Measurements from ENCODE around the gene TGFB2.

TGFB2 gene

DNA sequence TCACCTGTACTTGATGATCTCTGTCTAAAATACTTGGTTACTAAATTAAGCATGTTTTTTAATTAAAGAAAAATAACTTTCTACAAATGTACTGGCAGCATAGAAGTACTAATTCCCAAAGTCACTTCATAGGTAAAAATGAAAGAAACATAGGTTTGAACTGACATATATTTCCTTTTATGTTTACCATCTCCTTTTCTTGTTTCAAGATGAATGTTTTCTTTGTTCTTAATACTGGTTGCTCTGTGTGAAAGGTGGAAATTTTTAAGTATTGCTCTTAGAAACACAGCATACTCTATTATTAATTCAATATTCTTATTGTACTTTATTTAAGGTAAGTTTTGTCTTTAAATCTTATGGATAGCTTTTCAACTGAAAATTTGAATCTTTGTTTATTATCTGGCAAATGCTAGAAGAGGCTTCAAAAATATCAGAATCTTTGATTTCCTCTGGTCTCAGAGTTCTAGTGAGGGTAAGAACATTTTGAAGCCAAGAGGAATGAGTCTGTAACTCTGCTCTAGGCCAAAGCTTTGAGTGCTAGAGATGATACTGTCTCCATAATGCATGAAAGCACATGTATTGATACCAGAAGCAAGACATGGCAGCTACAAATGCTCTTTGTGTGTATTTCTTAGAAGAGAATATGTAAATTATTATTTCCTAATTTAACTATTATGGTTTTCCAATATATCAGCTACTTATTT is 41.8 kb upstream of the TGFB2 start:
- no peak overlapping the region for H3K4me2 ChIP-seq (ENCODE audit: low read length)
- no peak overlapping the region for H2AFZ ChIP-seq (ENCODE audit: low read depth, low read length)
- no peak overlapping the region for H3K4me3 ChIP-seq (ENCODE audit: low read length)
- TF ChIP-seq EZH2phosphoT487 (IDR thresholded peaks at IDR 0.05; ENCODE audit: low read depth): no peak
- TF ChIP-seq, protein P1, sequence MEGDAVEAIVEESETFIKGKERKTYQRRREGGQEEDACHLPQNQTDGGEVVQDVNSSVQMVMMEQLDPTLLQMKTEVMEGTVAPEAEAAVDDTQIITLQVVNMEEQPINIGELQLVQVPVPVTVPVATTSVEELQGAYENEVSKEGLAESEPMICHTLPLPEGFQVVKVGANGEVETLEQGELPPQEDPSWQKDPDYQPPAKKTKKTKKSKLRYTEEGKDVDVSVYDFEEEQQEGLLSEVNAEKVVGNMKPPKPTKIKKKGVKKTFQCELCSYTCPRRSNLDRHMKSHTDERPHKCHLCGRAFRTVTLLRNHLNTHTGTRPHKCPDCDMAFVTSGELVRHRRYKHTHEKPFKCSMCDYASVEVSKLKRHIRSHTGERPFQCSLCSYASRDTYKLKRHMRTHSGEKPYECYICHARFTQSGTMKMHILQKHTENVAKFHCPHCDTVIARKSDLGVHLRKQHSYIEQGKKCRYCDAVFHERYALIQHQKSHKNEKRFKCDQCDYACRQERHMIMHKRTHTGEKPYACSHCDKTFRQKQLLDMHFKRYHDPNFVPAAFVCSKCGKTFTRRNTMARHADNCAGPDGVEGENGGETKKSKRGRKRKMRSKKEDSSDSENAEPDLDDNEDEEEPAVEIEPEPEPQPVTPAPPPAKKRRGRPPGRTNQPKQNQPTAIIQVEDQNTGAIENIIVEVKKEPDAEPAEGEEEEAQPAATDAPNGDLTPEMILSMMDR (IDR thresholded peaks at IDR 0.05; ENCODE audit: low read depth, low read length): no peak
- H3K9me3 ChIP-seq (ENCODE audit: insufficient read depth, low read length): no peaks in the 10 kb centered on the region
- H3K9ac ChIP-seq (ENCODE audit: low read length): no peak overlapping the region
- H3K4me1 ChIP-seq (ENCODE audit: low read length): no peaks in the 10 kb centered on the region
- H3K79me2 ChIP-seq (ENCODE audit: low read length): peaks cover 34% of the 10 kb centered on the region
- H3K27me3 ChIP-seq (ENCODE audit: low read depth, low read length): no peaks in the 10 kb centered on the region
- no peak overlapping the region for H3K27ac ChIP-seq (ENCODE audit: low read length)
- peaks cover 16% of the 10 kb centered on the region for H3K36me3 ChIP-seq (replicated peaks; ENCODE audit: low read depth, low read length)
- H4K20me1 ChIP-seq (ENCODE audit: insufficient read depth, low read length): 0 out of 2 replicates have a peak, but pooled peaks cover 3% of the 10 kb centered on the region

DNA sequence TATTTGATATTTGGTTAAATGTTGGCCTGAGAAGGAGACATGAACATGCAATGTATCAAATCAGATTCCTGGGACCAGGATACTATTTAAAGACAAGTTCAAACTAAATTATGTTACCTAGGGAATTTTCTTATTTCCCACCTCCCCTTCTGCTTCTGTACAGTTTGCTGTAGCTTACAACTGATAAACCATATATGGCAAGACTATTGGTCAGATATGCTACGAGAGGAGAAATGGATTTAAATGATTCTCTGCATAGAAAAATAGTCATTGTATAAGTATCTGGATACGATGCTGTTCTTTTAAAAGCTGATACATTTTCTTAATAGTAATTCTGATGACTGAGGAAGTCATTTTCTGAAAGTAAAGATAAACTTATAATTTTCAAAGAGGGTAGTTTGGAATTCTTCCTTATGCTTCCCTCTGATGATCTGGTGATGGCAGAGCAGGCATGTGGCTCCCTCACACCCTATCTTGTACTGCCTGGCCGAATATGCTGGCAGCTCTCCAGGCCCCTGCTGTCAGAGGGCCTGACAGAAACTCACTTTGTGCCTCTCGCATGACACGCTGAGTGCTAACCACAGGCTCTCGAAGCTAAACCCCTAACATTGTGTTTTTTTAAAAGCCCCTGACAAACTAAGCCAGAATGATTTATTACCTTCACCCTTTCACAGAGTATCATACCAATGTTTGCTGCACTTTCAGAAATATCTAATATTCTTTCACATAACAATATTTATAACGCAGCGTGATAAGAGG is 40.7 kb upstream of the TGFB2 start:
- TF ChIP-seq, protein P1 (IDR thresholded peaks at IDR 0.05; ENCODE audit: low read depth, low read length): no peak
- no peak for TF ChIP-seq EZH2phosphoT487 (IDR thresholded peaks at IDR 0.05; ENCODE audit: low read depth)
- Histone ChIP-seq H3K9ac (ENCODE audit: low read length) (no peak overlapping the region), H3K4me1 (ENCODE audit: low read length) (no peaks in the 10 kb centered on the region), H4K20me1 (ENCODE audit: insufficient read depth, low read length) (0 out of 2 replicates have a peak, but pooled peaks cover 3% of the 10 kb centered on the region), H3K36me3 (replicated peaks; ENCODE audit: low read depth, low read length) (peaks cover 16% of the 10 kb centered on the region), H2AFZ (ENCODE audit: low read depth, low read length) (no peak overlapping the region), H3K9me3 (ENCODE audit: insufficient read depth, low read length) (no peaks in the 10 kb centered on the region), H3K27ac (ENCODE audit: low read length) (no peak overlapping the region), H3K27me3 (ENCODE audit: low read depth, low read length) (no peaks in the 10 kb centered on the region), H3K4me3 (ENCODE audit: low read length) (no peak overlapping the region), H3K4me2 (ENCODE audit: low read length) (no peak overlapping the region), H3K79me2 (ENCODE audit: low read length) (peaks cover 22% of the 10 kb centered on the region)

DNA sequence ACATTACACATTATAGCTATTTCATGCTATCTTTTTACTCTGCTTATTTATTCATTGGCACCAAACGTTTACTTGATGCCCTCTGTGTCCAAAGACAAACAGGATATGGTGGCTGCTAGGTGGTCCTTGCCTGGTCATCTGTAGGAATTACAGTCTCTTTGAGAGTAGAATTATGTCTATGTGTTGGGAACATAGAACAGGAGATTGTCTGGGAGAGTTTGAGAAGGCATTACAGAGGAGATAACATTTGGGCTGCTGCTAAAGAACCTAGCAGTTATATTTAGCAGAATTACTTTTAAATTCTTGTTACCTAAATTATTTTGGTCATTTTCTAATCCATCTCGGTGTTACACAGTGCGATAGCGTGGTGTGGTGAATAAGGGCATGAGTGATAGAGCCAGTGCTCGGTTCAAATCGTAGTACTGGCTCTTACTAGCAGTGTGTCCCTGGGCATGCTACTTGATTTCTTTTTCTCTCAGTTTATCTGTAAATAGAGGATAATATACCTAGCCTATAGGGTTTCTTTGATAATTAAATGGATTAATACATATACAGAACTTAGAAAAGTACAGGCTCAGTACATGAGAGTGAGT is 39.6 kb upstream of the TGFB2 start:
- no peaks in the 10 kb centered on the region for H3K27me3 ChIP-seq (ENCODE audit: low read depth, low read length)
- no peak overlapping the region for H3K9ac ChIP-seq (ENCODE audit: low read length)
- H3K4me3 ChIP-seq (ENCODE audit: low read length): no peak overlapping the region
- no peak overlapping the region for H2AFZ ChIP-seq (ENCODE audit: low read depth, low read length)
- no peak for TF ChIP-seq EZH2phosphoT487 (IDR thresholded peaks at IDR 0.05; ENCODE audit: low read depth)
- TF ChIP-seq, protein P1 (IDR thresholded peaks at IDR 0.05; ENCODE audit: low read depth, low read length): no peak
- 0 out of 2 replicates have a peak, but pooled peaks cover 3% of the 10 kb centered on the region for H4K20me1 ChIP-seq (ENCODE audit: insufficient read depth, low read length)
- H3K36me3 ChIP-seq (replicated peaks; ENCODE audit: low read depth, low read length): peaks cover 19% of the 10 kb centered on the region
- H3K9me3 ChIP-seq (ENCODE audit: insufficient read depth, low read length): no peaks in the 10 kb centered on the region
- no peak overlapping the region for H3K4me2 ChIP-seq (ENCODE audit: low read length)
- H3K27ac ChIP-seq (ENCODE audit: low read length): no peak overlapping the region
- peaks cover 12% of the 10 kb centered on the region for H3K79me2 ChIP-seq (ENCODE audit: low read length)
- H3K4me1 ChIP-seq (ENCODE audit: low read length): no peaks in the 10 kb centered on the region

DNA sequence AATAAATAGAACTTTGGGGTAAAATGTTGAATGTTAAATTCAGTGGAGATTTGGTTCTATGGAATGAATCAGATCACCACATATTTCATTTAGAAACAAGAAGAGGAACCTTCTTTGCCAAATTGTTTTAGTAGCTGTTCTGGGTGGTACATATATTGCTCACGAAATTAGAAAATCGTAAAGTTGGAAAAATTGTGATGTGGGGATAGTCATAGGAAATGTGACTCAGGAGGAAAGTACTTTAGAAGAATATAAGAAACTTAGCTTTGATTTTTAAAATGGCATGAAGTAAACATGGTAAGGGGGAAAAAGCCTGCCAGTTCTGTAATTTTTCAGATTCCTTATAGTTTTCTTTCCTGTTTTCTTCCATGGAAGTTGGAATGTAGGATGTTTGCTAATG is 32.6 kb upstream of the TGFB2 start:
- H3K9me3 ChIP-seq (ENCODE audit: insufficient read depth, low read length): no peaks in the 10 kb centered on the region
- no peak overlapping the region for H2AFZ ChIP-seq (ENCODE audit: low read depth, low read length)
- H3K4me2 ChIP-seq (ENCODE audit: low read length): no peak overlapping the region
- H3K4me3 ChIP-seq (ENCODE audit: low read length): no peak overlapping the region
- no peak overlapping the region for H3K9ac ChIP-seq (ENCODE audit: low read length)
- H3K36me3 ChIP-seq (replicated peaks; ENCODE audit: low read depth, low read length): peaks cover 15% of the 10 kb centered on the region
- H3K79me2 ChIP-seq (ENCODE audit: low read length): no peaks in the 10 kb centered on the region
- no peaks in the 10 kb centered on the region for H3K4me1 ChIP-seq (ENCODE audit: low read length)
- H3K27me3 ChIP-seq (ENCODE audit: low read depth, low read length): no peaks in the 10 kb centered on the region
- peaks cover 3% of the 10 kb centered on the region; the same call in 1 of the 2 replicates for H4K20me1 ChIP-seq (ENCODE audit: insufficient read depth, low read length)
- no peak overlapping the region for H3K27ac ChIP-seq (ENCODE audit: low read length)
- TF ChIP-seq, protein P1 (IDR thresholded peaks at IDR 0.05; ENCODE audit: low read depth, low read length): no peak
- TF ChIP-seq EZH2phosphoT487 (IDR thresholded peaks at IDR 0.05; ENCODE audit: low read depth): no peak
